GM23338 (cell line): ENCODE measurements around the gene CYP2E1.

Experiments used
- CREB1 ChIP-seq: fragments of 250-450 bp; sonication (Bioruptor Pico); IDR thresholded peaks from 2 replicates; pipeline ENCODE4 v1.5.0; 2020; ENCODE audit warnings: low read depth, mild to moderate bottlenecking, moderate library complexity
- EZH2 ChIP-seq: fragments of 200-600 bp; sonication (generic); IDR thresholded peaks from one replicate; pipeline ENCODE4 v1.8.0; 2017; ENCODE audit warnings: antibody characterized with exemption, mild to moderate bottlenecking, low read depth; ENCODE audit not compliant: unreplicated experiment
- EZH2phosphoT487 ChIP-seq: fragments of 200-600 bp; sonication (generic); IDR thresholded peaks from one replicate; pipeline ENCODE4 v1.8.1; 2018; ENCODE audit warnings: antibody characterized with exemption; ENCODE audit not compliant: unreplicated experiment
- JUNB ChIP-seq: IDR thresholded peaks from one replicate; pipeline ENCODE4 v1.6.1; 2016; ENCODE audit warnings: antibody characterized with exemption; ENCODE audit not compliant: unreplicated experiment
- NANOG ChIP-seq: IDR thresholded peaks from 2 replicates; pipeline ENCODE4 v1.6.1; 2016; ENCODE audit warnings: antibody characterized with exemption, borderline replicate concordance
- POLR2AphosphoS5 ChIP-seq: IDR thresholded peaks from 2 replicates; pipeline ENCODE4 v1.6.1; 2016; ENCODE audit warnings: antibody characterized with exemption, low read depth
- STAT1 ChIP-seq: IDR thresholded peaks from one replicate; pipeline ENCODE4 v1.6.1; 2016; ENCODE audit warnings: antibody characterized with exemption; ENCODE audit not compliant: unreplicated experiment
- ZNF331 ChIP-seq: fragments of 250-450 bp; sonication (Bioruptor Pico); IDR thresholded peaks from 2 replicates; pipeline ENCODE4 v1.5.0; 2020; ENCODE audit warnings: low read depth, mild to moderate bottlenecking, moderate library complexity
- TF ChIP-seq, protein P1 (sequence below), 2 experiments: fragments of 200-600 bp in 1 of 2; sonication (generic) in 1 of 2; conservative IDR thresholded peaks; 2 replicates each; pipeline versions ENCODE4 v1.5.1 to v1.6.1; 2016 to 2017; ENCODE audit warnings: antibody characterized with exemption in 2 of 2, low read depth in 2 of 2, mild to moderate bottlenecking in 2 of 2, moderate library complexity in 1 of 2
- TF ChIP-seq, protein P2 (sequence below): IDR thresholded peaks from one replicate; pipeline ENCODE4 v1.6.1; 2018; ENCODE audit warnings: antibody characterized with exemption; ENCODE audit not compliant: unreplicated experiment
- TF ChIP-seq, protein P3 (sequence below): IDR thresholded peaks from 2 replicates; pipeline ENCODE4 v1.6.1; 2016; ENCODE audit warnings: antibody characterized with exemption

DNA sequence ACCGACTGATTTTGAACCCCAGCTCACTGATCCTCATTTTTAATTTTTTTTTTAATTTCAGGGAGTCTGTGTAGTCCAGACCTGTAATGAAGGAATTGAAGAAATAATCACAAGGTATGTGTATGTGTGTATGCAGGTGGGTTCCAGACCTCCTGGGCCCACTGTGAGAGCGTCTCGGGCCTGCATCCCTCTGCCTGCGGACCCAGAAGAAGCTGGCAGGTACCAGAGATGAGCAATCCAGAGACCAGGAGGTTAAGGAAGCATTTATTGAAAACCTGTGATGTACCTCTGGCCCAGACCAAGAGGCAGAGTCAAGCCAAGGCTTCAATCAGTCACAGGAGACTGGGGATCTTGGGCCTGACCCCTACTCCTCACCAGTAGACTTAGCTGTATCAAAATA lies 27.4 kb downstream of the CYP2E1 start:
- no peak for TF ChIP-seq EZH2
- TF ChIP-seq, protein P1, sequence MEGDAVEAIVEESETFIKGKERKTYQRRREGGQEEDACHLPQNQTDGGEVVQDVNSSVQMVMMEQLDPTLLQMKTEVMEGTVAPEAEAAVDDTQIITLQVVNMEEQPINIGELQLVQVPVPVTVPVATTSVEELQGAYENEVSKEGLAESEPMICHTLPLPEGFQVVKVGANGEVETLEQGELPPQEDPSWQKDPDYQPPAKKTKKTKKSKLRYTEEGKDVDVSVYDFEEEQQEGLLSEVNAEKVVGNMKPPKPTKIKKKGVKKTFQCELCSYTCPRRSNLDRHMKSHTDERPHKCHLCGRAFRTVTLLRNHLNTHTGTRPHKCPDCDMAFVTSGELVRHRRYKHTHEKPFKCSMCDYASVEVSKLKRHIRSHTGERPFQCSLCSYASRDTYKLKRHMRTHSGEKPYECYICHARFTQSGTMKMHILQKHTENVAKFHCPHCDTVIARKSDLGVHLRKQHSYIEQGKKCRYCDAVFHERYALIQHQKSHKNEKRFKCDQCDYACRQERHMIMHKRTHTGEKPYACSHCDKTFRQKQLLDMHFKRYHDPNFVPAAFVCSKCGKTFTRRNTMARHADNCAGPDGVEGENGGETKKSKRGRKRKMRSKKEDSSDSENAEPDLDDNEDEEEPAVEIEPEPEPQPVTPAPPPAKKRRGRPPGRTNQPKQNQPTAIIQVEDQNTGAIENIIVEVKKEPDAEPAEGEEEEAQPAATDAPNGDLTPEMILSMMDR (conservative IDR thresholded peaks at IDR 0.05; ENCODE audit: low read depth in 2 of 2), result no peak
- TF ChIP-seq POLR2AphosphoS5, result no peak
- no peak for TF ChIP-seq EZH2phosphoT487
- TF ChIP-seq, protein P2, sequence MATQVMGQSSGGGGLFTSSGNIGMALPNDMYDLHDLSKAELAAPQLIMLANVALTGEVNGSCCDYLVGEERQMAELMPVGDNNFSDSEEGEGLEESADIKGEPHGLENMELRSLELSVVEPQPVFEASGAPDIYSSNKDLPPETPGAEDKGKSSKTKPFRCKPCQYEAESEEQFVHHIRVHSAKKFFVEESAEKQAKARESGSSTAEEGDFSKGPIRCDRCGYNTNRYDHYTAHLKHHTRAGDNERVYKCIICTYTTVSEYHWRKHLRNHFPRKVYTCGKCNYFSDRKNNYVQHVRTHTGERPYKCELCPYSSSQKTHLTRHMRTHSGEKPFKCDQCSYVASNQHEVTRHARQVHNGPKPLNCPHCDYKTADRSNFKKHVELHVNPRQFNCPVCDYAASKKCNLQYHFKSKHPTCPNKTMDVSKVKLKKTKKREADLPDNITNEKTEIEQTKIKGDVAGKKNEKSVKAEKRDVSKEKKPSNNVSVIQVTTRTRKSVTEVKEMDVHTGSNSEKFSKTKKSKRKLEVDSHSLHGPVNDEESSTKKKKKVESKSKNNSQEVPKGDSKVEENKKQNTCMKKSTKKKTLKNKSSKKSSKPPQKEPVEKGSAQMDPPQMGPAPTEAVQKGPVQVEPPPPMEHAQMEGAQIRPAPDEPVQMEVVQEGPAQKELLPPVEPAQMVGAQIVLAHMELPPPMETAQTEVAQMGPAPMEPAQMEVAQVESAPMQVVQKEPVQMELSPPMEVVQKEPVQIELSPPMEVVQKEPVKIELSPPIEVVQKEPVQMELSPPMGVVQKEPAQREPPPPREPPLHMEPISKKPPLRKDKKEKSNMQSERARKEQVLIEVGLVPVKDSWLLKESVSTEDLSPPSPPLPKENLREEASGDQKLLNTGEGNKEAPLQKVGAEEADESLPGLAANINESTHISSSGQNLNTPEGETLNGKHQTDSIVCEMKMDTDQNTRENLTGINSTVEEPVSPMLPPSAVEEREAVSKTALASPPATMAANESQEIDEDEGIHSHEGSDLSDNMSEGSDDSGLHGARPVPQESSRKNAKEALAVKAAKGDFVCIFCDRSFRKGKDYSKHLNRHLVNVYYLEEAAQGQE, result no peak
- TF ChIP-seq CREB1 (CRISPR knock-in tag), result no peak
- TF ChIP-seq STAT1, result no peak
- no peak for TF ChIP-seq ZNF331 (CRISPR knock-in tag)
- TF ChIP-seq JUNB, result no peak
- TF ChIP-seq, protein P3, sequence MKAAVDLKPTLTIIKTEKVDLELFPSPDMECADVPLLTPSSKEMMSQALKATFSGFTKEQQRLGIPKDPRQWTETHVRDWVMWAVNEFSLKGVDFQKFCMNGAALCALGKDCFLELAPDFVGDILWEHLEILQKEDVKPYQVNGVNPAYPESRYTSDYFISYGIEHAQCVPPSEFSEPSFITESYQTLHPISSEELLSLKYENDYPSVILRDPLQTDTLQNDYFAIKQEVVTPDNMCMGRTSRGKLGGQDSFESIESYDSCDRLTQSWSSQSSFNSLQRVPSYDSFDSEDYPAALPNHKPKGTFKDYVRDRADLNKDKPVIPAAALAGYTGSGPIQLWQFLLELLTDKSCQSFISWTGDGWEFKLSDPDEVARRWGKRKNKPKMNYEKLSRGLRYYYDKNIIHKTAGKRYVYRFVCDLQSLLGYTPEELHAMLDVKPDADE, result no peak
- TF ChIP-seq NANOG, result no peak
